ENCODE results near the gene MTCH1. TPM values are rescaled to one million over a fixed set of nuclear protein-coding genes. Genes with fewer than 3 reads are reported as not detected.

The MTCH1 gene
- total and polyA plus RNA-seq, 10 of the 15 experiments (the other 5 are each of a cell fraction or from before 2014, with no cell fraction given) = 7.2 to 128 (median 85.2) TPM

GRCh38 chr6:36920546-36920945, 65.5 kb downstream of the MTCH1 start:
- 89% methylated on average over 5 of the region's 5 CpGs for WGBS (ENCODE audit: insufficient coverage, insufficient replicate concordance, low lambda C conversion rate, missing lambda C conversion rate)
- Histone ChIP-seq H3K4me3 (no peak overlapping the region), H3K79me2 (ENCODE audit: control insufficient read depth, insufficient read depth, low read length) (no peaks in the 10 kb centered on the region), H2AFZ (ENCODE audit: control insufficient read depth, low read depth, low read length) (no peak overlapping the region), H3K27ac (ENCODE audit: control insufficient read depth, insufficient read depth) (no peak overlapping the region), H3K4me1 (ENCODE audit: control insufficient read depth, insufficient read depth, low read length) (peaks cover under 1% of the 10 kb centered on the region; the same call in 1 of the 2 replicates), H3K36me3 (ENCODE audit: control insufficient read depth in 2 of 2, insufficient read depth in 2 of 2, low read length in 1 of 2) (peaks cover 2 to 12% of the 10 kb centered on the region in 2 experiments; a peak in 3 of 4 replicates), H3K4me2 (ENCODE audit: control insufficient read depth, insufficient read depth) (no peak overlapping the region), H3K27me3 (replicated peaks in 1 of 2; ENCODE audit: control insufficient read depth in 2 of 2, insufficient read depth in 2 of 2, low read length in 1 of 2) (no peaks in the 10 kb centered on the region), H4K20me1 (ENCODE audit: control insufficient read depth, insufficient read depth) (no peaks in the 10 kb centered on the region), H3K9ac (ENCODE audit: control insufficient read depth, insufficient read depth, low read length) (no peak overlapping the region), H3K9me3 (replicated peaks; ENCODE audit: control insufficient read depth, insufficient read depth, low read length) (no peaks in the 10 kb centered on the region)
- SMC1A ChIA-PET (ENCODE audit: uncharacterized antibody, unreplicated experiment) = no interaction called here
- RAD21 ChIA-PET (ENCODE audit: unreplicated experiment) = no interaction called here
- DNase-seq (ENCODE audit: low read depth, low spot score) (no peak), ATAC-seq (no peak), FAIRE-seq (no peak)
- no TSS peak for BruUV-seq (replicated peaks)
- TF ChIP-seq FOS (IDR thresholded peaks at IDR 0.05; ENCODE audit: borderline replicate concordance, extremely low read depth, insufficient read length) (no peak), RELB (IDR thresholded peaks at IDR 0.05; ENCODE audit: low read depth) (no peak), PML (IDR thresholded peaks at IDR 0.05; ENCODE audit: low read length) (no peak), SMAD1 (IDR thresholded peaks at IDR 0.05; ENCODE audit: low read depth, partially characterized antibody) (no peak), RAD51 (IDR thresholded peaks at IDR 0.05) (no peak), SPI1 (IDR thresholded peaks at IDR 0.05; ENCODE audit: borderline replicate concordance, insufficient read depth, low read depth, low read length) (no peak), ZBTB40 (IDR thresholded peaks at IDR 0.05; ENCODE audit: borderline replicate concordance) (no peak), PAX5 (IDR thresholded peaks at IDR 0.05; ENCODE audit: borderline replicate concordance, low read depth, low read length) (no peak), SRF (IDR thresholded peaks at IDR 0.05; ENCODE audit: low read depth in 2 of 2, low read length in 2 of 2) (no peak), POLR2AphosphoS2 (IDR thresholded peaks at IDR 0.05; ENCODE audit: low read depth, low read length) (no peak), ZBTB4 (CRISPR knock-in tag; IDR thresholded peaks at IDR 0.05) (no peak), SMAD5 (IDR thresholded peaks at IDR 0.05; ENCODE audit: low read depth) (no peak), CBX3 (IDR thresholded peaks at IDR 0.05; ENCODE audit: borderline replicate concordance, low read depth) (no peak), MYB (IDR thresholded peaks at IDR 0.05; ENCODE audit: borderline replicate concordance, low read depth, low read length) (no peak), SIX5 (IDR thresholded peaks at IDR 0.05; ENCODE audit: low read depth, low read length, severe bottlenecking) (no peak), IKZF1 (conservative IDR thresholded peaks at IDR 0.05) (no peak)
- intact Hi-C loops (cut with micrococcal nuclease; ENCODE audit: unreplicated experiment) = no loop called here
- in situ Hi-C loops (cut with MboI) = no loop called here
- CTCF ChIA-PET = no interaction called here
- POLR2A ChIA-PET = no interaction called here
